PC-3 (cell line): ENCODE results near the gene NFIC.

Experiments used
- EZH2phosphoT487 ChIP-seq: fragments of 300-600 bp; sonication (generic); IDR thresholded peaks from 2 replicates; pipeline ENCODE4 v1.6.1; 2018; ENCODE audit warnings: mild to moderate bottlenecking, antibody characterized with exemption, low read length, borderline replicate concordance
- TF ChIP-seq, protein P1 (sequence below): fragments of 300-600 bp; sonication (generic); conservative IDR thresholded peaks from 2 replicates; pipeline ENCODE4 v1.5.1; 2017; ENCODE audit warnings: antibody characterized with exemption, low read depth, mild to moderate bottlenecking, low read length

DNA sequence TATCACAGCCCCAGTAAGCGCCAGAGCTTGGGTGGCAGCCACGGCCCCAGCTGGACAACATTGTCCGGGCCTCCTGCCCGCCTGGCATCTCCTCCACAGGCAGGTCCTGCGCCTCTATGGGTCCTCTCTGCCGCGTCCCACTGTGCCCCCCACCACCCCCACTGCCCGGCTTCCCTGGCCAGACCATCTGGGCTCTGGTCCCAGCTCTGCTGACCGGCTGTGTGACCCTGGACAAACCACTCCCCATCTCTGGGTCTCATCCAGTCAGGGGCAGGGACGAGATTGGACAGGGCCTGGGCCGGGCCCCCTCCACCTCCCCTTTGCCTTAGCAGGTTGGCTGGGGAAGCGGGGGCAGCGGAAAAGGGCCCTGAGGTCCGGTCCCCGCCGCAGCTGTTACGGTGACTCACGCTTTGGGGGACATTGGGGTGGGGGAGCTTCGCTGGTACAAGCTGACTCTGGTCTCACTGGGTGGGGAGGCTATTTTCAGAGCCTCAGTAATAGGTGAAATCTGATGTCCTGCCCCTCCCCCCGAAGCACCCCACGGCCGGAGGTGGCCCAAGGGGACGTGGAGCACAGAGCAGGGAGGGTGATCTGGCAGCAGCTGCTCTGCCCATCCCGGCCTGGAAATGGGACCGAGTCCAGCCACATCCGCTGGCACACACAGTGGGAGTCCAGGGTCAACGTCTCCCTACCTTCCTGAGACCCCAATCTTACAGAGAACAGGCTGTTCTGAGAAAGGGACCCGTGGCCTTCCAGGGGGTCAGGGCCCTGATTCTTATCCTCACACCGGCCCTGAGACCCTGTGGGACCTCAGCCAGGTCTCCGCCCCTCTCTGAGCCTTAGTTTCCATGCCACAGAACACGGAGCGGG is 9.1 kb downstream of the NFIC start:
- TF ChIP-seq EZH2phosphoT487, result no peak
- TF ChIP-seq, protein P1, sequence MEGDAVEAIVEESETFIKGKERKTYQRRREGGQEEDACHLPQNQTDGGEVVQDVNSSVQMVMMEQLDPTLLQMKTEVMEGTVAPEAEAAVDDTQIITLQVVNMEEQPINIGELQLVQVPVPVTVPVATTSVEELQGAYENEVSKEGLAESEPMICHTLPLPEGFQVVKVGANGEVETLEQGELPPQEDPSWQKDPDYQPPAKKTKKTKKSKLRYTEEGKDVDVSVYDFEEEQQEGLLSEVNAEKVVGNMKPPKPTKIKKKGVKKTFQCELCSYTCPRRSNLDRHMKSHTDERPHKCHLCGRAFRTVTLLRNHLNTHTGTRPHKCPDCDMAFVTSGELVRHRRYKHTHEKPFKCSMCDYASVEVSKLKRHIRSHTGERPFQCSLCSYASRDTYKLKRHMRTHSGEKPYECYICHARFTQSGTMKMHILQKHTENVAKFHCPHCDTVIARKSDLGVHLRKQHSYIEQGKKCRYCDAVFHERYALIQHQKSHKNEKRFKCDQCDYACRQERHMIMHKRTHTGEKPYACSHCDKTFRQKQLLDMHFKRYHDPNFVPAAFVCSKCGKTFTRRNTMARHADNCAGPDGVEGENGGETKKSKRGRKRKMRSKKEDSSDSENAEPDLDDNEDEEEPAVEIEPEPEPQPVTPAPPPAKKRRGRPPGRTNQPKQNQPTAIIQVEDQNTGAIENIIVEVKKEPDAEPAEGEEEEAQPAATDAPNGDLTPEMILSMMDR, result no peak
